Activated naive CD8-positive, alpha-beta T cell treated with anti-CD3 and anti-CD28 coated beads, Interleukin-2, amount 50 U/mL, for 16 hours (primary cell): ENCODE results near the gene ZNF692.
"Not testable (repeated sequence)": the region's sequence is repeated elsewhere in the genome, so short reads cannot be mapped to it uniquely, and the experiment has no call there.

ENCODE experiments used
- DNase-seq: peaks from one replicate; pipeline ENCODE4 v3.0.0-alpha.2; 2020; ENCODE audit warnings: low read depth, low spot score

Gene ZNF692

DNA sequence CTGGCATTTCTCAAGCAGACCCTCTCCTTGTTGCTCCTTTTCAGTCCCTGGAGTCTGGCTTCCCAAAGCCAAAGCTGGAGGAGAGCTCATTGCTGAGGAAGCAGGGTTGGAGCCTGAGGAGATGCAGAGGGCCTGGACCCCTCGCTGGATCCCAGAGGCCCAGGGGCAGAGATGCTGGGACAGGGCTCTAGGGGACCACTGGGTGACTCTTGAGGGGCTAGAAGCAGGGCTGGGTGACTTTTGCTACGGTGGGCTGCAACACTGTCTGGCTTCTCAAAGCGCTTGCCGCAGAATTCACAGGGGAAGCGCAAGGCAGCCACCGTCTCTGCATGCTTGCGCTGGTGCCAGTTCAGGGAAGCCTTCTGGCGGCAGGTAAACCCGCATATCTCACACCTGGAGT, 8.8 kb downstream of the ZNF692 start:
- DNase-seq, result no peak

GRCh38 chr1:248849637-248850036, 9.2 kb downstream of the ZNF692 start:
- DNase-seq, result no peak

- DNase-seq, result no peak
These were observed 9.7 kb downstream of the ZNF692 start for GRCh38 chr1:248849152-248849551.

DNA sequence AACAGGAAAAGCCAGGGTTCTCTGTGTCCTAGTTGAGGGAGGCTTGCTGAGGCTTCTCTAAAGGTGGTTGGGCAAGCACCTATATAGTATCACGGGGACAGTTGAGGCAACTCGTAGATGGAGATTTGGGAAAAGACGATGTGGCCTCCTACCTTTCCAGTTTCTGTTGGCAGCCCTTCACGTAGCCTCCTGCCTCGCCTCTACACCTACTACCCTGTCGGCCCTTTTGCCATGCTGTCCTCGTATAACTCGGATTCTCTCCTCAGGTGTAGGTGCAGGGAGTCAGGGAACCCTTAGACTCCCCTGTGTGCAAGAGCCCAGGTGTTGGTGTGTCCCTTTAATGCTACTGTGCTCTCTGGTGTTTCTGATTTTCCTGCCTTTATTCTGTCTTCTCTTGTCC, 10.3 kb downstream of the ZNF692 start:
- DNase-seq, result no peak

DNA sequence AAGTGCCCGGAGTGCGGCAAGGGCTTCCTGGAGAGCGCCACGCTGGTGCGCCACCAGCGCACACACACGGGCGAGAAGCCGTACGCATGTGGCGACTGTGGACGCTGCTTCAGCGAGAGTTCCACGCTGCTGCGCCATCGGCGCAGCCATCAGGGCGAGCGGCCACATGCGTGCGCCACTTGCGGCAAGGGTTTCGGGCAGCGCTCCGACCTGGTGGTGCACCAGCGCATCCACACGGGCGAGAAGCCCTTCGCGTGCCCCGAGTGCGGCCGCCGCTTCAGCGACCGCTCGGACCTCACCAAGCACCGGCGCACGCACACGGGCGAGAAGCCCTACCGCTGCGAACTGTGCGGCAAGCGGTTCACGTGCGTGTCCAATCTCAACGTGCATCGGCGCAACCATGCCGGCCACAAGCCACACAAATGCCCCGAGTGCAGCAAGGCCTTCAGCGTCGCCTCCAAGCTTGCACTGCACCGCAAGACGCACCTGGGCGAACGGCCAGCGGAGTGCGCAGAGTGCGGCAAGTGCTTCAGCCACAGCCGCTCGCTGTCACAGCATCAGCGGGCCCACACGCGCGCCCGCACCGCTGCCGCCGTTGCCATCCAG, 10.8 kb downstream of the ZNF692 start:
- DNase-seq, result no peak

- no peak for DNase-seq
These were observed 11.5 kb downstream of the ZNF692 start for GRCh38 chr1:248847181-248847955.

DNA sequence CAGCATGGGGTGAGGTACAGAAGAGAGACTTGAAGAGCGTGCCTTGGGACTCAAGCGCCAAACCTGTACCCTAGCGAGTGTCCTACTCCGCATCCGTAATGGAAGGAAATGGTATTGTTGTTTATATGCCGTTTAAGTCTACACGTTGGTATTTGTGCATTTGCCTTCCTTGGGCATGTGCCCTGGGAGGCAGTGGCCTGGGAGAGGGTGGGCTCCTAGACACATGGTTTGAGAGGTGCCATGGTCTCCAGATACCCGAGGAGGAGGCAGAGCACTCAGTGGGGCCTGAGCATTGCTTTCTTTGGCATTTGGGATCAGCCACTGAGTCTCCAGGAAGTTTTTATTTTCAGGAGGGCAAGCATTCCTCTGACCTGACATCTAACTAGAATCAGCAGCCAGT, 14.4 kb downstream of the ZNF692 start:
- no peak for DNase-seq

GRCh38 chr1:248843687-248844086, 15.2 kb downstream of the ZNF692 start:
- no peak for DNase-seq

DNA sequence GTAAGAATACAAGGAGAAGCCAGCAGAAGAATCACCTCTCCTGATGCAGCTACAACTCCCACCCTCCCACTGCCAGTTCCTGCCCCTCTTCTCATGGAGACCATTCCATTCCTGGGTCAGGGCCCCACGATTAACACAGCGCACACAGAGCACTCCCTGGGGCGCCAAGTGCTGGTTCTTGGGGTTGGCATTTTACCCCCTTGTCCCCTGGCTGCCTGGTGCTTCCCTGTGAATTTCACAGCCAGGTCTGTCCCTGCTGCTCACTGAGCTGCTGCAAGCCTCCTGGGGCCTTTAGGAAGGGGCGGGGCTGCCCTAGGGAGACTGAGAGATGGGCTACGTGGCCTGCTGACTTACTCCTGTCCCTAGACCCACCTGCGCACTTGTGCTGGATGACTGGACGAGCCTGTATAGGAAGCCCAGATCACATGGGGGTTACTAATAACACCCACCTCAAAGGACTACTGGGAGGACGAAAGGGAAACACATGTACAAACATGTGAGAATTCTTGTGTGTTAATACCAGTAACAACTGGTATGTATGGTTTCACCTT, 16.0 kb downstream of the ZNF692 start:
- no peak for DNase-seq

GRCh38 chr1:248841702-248842395, 17.0 kb downstream of the ZNF692 start:
- no peak for DNase-seq

- DNase-seq, result no peak
These were observed 17.9 kb downstream of the ZNF692 start for GRCh38 chr1:248840946-248841345.

DNA sequence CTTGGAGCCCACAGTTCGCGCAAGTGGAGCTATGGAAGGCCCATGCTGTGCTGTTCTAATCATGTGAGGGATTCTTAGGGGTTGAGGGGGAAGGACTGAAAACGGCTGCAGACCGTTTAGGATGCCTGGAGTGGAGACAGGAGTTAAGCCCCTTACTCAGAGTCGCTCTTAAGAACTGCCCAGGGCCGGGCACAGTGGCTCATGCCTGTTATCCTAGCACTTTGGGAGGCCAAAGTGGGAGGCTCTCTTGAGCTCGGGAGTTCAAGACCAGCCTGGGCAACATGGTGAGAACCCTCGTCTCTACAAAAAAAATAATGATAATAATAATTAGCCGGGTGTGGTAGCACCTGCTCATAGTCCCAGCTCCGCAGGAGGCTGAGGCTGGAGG, 19.7 kb downstream of the ZNF692 start:
- no peak for DNase-seq

DNA sequence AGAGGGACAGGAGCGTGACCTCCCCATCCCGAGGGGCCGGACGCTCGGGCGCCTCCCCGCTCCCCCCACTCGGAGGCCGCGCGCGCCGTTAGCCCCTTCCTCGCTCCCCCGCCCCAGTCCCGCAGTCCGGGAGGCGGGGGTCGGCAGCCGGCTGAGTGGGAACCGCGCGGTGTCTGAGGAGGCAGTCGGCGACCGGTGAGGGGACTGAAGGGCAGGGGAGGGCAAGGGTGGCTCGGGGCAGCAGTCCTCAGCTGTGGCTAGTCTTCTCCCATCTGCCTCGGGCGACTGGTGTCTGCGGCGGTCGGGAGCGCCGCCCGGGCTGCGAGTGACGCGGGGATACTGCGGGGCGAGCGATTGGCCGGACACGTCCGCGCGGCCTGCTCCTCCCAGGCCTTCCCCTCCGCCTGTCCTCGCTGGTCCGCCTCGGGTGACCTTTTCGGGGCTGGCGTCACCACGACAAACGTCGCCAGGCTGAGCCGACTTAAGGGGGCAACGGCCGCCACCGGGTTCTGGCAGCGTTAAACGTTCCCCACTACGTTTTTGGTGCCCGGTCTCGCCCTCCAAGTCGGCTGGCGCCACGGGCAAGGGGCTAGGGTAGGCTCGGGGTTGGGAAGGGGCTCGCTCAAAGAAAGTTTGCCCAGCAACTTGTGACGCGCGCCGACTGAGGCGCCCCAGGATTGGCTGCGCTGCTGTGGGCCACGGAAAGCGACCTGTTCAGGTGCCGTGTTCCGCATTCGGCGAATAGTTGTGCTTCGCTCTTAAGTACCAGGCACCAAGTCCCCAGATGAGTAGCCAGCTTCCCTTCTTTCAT, 20.3 kb downstream of the ZNF692 start:
- peak; percentile 59 for DNase-seq

DNA sequence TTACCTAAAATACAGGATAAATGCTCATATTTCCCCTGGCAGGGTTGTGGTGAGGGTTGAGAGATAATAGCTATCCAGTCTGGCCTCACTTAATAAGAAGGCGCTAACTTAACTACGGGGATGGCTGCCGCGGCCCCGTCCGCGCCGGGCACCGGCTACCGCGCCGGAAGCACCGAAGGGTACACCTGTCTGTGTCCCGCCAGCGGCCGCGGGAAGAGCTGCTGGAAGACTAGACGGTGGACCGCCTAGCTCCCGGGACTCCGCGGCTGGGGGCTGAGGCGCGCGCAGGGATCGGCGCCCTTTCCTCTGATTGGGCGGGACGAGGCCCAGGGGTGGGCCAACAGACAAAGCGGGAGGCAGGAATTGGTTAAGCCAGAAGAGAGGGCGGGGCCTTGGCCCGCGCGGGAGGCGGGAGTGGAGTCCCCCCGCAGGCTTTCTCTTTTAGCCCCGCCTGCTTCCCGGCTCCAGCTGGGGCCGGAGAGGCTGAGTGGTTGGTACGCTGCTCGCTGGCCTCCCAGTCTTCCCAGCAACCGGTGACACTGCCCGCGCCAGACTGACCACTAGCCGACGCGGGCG, 21.0 kb downstream of the ZNF692 start, which contains the start of gene ZNF672:
Gene ZNF672 (plus strand): TSS at position 444 of the 576 bp plus-strand sequence. CDS start 9,051 bp downstream, outside the sequence.
- peak; percentile 88 for DNase-seq

DNA sequence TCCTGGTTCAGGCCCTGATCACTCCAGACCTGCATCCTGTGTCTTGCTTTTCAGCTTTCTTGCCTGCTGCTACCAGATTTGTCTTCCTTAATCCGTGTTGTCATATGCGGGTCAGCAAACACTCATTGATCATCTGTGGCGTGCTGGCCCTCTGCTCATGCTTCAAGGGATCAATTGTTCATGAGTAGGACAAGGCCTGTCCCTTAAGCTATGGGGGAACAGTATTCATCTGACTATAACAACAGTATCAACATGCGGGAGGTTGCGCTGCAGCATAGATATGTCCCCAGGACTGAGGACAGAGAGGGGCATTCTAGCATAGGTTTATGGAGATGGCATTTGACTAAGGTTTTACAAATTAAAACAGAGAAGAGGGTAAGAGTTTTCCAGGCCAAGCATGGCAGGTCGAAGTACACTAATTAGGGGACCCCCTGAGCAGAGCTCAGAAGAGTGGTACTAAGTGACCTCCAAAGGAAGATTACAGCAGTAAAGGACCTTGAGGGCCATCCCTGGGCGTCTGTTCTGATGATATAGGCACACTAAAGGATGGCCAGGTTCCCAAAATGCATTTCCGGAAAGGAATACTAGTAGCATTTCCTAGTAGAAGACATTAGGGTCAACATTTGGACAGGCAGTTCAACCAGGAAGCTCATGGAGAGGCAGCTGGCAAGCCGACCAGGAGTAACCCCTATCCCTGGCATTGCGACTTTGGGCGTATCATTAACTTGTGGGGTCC, 21.7 kb downstream of the ZNF692 start:
- no peak for DNase-seq

DNA sequence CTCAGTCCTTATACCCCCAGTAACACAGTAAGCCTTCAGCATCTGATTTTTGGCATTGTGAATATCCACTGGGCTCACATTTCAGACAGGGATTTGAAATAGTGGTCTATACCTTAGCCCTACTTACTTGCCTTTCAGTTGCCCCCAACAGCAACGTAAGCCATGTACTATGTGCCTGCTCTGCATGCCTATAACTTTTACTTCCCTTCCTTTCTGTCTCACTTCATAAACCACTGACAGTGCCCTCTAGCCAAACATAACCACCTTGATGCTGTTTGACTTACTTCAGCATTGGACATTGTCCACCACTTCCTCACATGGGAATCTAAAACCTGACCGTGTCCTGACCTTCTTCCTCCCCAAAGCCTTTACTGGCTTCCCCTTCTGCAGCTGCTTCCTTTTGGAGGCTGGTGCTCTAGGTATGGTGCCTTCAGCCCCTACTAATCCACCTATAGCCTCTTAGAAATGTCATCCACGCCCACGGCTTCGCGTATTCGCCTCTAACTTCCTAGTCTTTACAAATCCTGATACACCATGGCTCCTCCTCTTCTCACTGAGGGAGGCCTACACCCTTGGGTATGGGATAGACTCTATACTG, 24.4 kb downstream of the ZNF692 start:
- DNase-seq, result no peak

GRCh38 chr1:248831842-248832241, 27.0 kb downstream of the ZNF692 start:
- DNase-seq, result no peak

DNA sequence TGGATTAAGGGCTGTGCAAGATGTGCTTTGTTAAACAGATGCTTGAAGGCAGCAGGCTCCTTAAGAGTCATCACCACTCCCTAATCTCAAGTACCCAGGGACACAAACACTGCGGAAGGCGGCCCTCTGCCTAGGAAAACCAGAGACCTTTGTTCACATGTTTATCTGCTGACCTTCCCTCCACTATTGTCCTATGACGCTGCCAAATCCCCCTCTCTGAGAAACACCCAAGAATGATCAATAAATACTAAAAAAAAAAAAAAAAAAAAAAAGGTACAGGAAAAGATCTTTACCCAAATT, 28.2 kb downstream of the ZNF692 start:
- DNase-seq, result not testable (repeated sequence)

DNA sequence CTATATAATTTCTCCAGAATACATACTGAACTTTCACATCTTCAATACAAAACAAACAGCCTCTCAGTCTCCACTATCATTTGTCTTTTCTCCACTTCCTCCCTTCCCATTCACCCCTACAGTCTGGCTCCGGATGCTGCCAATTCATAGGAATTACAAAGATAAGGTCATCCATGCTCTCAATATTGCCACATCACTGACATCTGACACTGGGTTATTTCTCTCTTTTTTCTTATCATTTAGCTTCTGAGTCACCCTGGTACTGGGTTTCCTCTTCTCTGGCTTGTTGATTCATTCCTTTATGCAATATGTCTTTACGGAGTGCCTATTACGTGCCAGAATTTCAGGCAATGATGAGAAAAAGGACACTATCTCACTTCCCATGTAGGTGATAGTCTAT, 30.0 kb downstream of the ZNF692 start:
- DNase-seq, result no peak
